Neural cell (in vitro differentiated cells): Measurements from ENCODE around the gene BHLHA9. TPM values are rescaled to one million over a fixed set of nuclear protein-coding genes. Genes with fewer than 3 reads are reported as not detected.
A peak's percentile ranks its signal among the peaks of the same experiment; 100 is the strongest.

ENCODE experiments used
- H2AFZ ChIP-seq: fragments of 200-600, 300-800 bp; sonication (generic), shearing (Covaris generic); 2 replicates; pipeline ENCODE4 v1.6.0; 2014; ENCODE audit warnings: low read depth, mild to moderate bottlenecking, antibody characterized with exemption, low read length, moderate library complexity
- H3F3A ChIP-seq: fragments of 200-600 bp; shearing (Covaris generic); 2 replicates; pipeline ENCODE4 v1.6.1; 2016; ENCODE audit warnings: mild to moderate bottlenecking, moderate library complexity, mixed read lengths, antibody characterized with exemption, low read length; ENCODE audit not compliant: insufficient read depth, poor library complexity, severe bottlenecking
- H3K27ac ChIP-seq: fragments of 200-600, 300-800 bp; sonication (generic), shearing (Covaris generic); 2 replicates; pipeline ENCODE4 v1.5.1; 2014; ENCODE audit warnings: mild to moderate bottlenecking, low read length, moderate library complexity
- H3K27me3 ChIP-seq: fragments of 300-800, 200-600 bp; sonication (generic), shearing (Covaris generic); 2 replicates; pipeline ENCODE4 v1.6.0; 2014; ENCODE audit warnings: mild to moderate bottlenecking, low read depth, low read length, moderate library complexity; ENCODE audit not compliant: insufficient read depth
- H3K36me3 ChIP-seq: fragments of 300-800, 200-600 bp; sonication (generic), shearing (Covaris generic); 2 replicates; pipeline ENCODE4 v1.5.1; 2014; ENCODE audit warnings: mild to moderate bottlenecking, antibody characterized with exemption, low read length, moderate library complexity; ENCODE audit not compliant: insufficient read depth
- H3K4me2 ChIP-seq: fragments of 300-800, 200-600 bp; sonication (generic), shearing (Covaris generic); 2 replicates; pipeline ENCODE4 v1.6.0; 2014; ENCODE audit warnings: mild to moderate bottlenecking, low read length
- H3K4me3 ChIP-seq: fragments of 300-800, 200-600 bp; sonication (generic), shearing (Covaris generic); 2 replicates; pipeline ENCODE4 v1.5.1; 2014; ENCODE audit warnings: mild to moderate bottlenecking, low read length, moderate library complexity
- H3K79me2 ChIP-seq: fragments of 200-600 bp; shearing (Covaris generic); replicated peaks from 2 replicates; pipeline ENCODE4 v1.6.0; 2014; ENCODE audit warnings: mild to moderate bottlenecking, low read length, moderate library complexity; ENCODE audit not compliant: insufficient read depth
- H3K9ac ChIP-seq: fragments of 300-800, 200-600 bp; sonication (generic), shearing (Covaris generic); 2 replicates; pipeline ENCODE4 v1.6.1; 2016; ENCODE audit warnings: mild to moderate bottlenecking, low read length, mixed read lengths
- H3K9me2 ChIP-seq: fragments of 200-600 bp; shearing (Covaris generic); 2 replicates; pipeline ENCODE4 v1.6.1; 2016; ENCODE audit warnings: mild to moderate bottlenecking, low read length, mixed read lengths; ENCODE audit not compliant: insufficient read depth
- H3K9me3 ChIP-seq: fragments of 200-600, 300-800 bp; sonication (generic), shearing (Covaris generic); 2 replicates; pipeline ENCODE4 v1.6.1; 2016; ENCODE audit warnings: mild to moderate bottlenecking, mixed run types, low read length, moderate library complexity, mixed read lengths
- H4K20me1 ChIP-seq: fragments of 200-600 bp; shearing (Covaris generic); 2 replicates; pipeline ENCODE4 v1.6.1; 2016; ENCODE audit warnings: mild to moderate bottlenecking, mixed run types; ENCODE audit not compliant: insufficient read depth
- CTCF ChIP-seq: fragments of 450-650 bp; IDR thresholded peaks from 2 replicates; pipeline ENCODE4 v1.5.1; 2014; ENCODE audit warnings: antibody characterized with exemption, mild to moderate bottlenecking, moderate library complexity; ENCODE audit not compliant: poor library complexity, severe bottlenecking
- EP300 ChIP-seq: fragments of 450-650 bp; conservative IDR thresholded peaks from 2 replicates; pipeline ENCODE4 v1.6.1; 2014; ENCODE audit warnings: antibody characterized with exemption, mild to moderate bottlenecking, moderate library complexity; ENCODE audit not compliant: poor library complexity, severe bottlenecking
- EZH2 ChIP-seq: fragments of 200-600, 300-800 bp; shearing (Covaris generic), sonication (generic); IDR thresholded peaks from 2 replicates; pipeline ENCODE4 v1.6.1; 2014; ENCODE audit warnings: antibody characterized with exemption, low read length, borderline replicate concordance, mild to moderate bottlenecking; ENCODE audit not compliant: insufficient read depth, poor library complexity, severe bottlenecking
- MXI1 ChIP-seq: fragments of 450-650 bp; conservative IDR thresholded peaks from 2 replicates; pipeline ENCODE4 v1.6.1; 2014; ENCODE audit warnings: antibody characterized with exemption, mild to moderate bottlenecking; ENCODE audit not compliant: poor library complexity, severe bottlenecking
- POLR2AphosphoS5 ChIP-seq: IDR thresholded peaks from 2 replicates; pipeline ENCODE4 v1.6.1; 2012
- RAD21 ChIP-seq: fragments of 450-650 bp; conservative IDR thresholded peaks from 2 replicates; pipeline ENCODE4 v1.6.1; 2014; ENCODE audit warnings: antibody characterized with exemption, mild to moderate bottlenecking, moderate library complexity
- REST ChIP-seq: IDR thresholded peaks from 2 replicates; pipeline ENCODE4 v1.6.1; 2012; ENCODE audit warnings: borderline replicate concordance
- SMC3 ChIP-seq: fragments of 450-650 bp; conservative IDR thresholded peaks from 2 replicates; pipeline ENCODE4 v1.6.1; 2014; ENCODE audit warnings: antibody characterized with exemption, mild to moderate bottlenecking, moderate library complexity; ENCODE audit not compliant: poor library complexity
- TAF1 ChIP-seq: IDR thresholded peaks from 2 replicates; pipeline ENCODE4 v1.6.1; 2012; ENCODE audit warnings: low read depth
- polyA plus RNA-seq: library from polyadenylated mRNA; depleted of rRNA; stranded (reverse); fragments of >200 nt; gene quantifications from 2 replicates; pipeline ENCODE4 v1.2.3, GENCODE V29; 2014

Gene BHLHA9
- polyA plus RNA-seq, 1 donor from 2014 or later = not detected

- peaks cover 24% of the 10 kb centered on the region for H3K27me3 ChIP-seq
- no peak overlapping the region for H2AFZ ChIP-seq
- TF ChIP-seq SMC3 (no peak), TAF1 (no peak), RAD21 (no peak), EP300 (no peak), POLR2AphosphoS5 (no peak)
- no peaks in the 10 kb centered on the region for H3F3A ChIP-seq
- no peaks in the 10 kb centered on the region for H3K79me2 ChIP-seq
- no peaks in the 10 kb centered on the region for H4K20me1 ChIP-seq
- no peaks in the 10 kb centered on the region for H3K9me3 ChIP-seq
- no peak overlapping the region for H3K4me2 ChIP-seq
- no peak overlapping the region for H3K4me3 ChIP-seq
- H3K36me3 ChIP-seq = no peaks in the 10 kb centered on the region
- H3K9ac ChIP-seq = no peak overlapping the region
- H3K27ac ChIP-seq = no peak overlapping the region
- H3K9me2 ChIP-seq = no peaks in the 10 kb centered on the region
Observed at GRCh38 chr17:1256699-1257098, 13.5 kb upstream of the BHLHA9 start.

- no peak overlapping the region for H3K4me2 ChIP-seq
- TF ChIP-seq REST (no peak), EP300 (no peak), POLR2AphosphoS5 (no peak), TAF1 (no peak)
- H4K20me1 ChIP-seq = no peaks in the 10 kb centered on the region
- no peaks in the 10 kb centered on the region for H3K79me2 ChIP-seq
- peaks cover 24% of the 10 kb centered on the region for H3K27me3 ChIP-seq
- H3K27ac ChIP-seq = no peak overlapping the region
- H3F3A ChIP-seq = no peaks in the 10 kb centered on the region
- H2AFZ ChIP-seq = no peak overlapping the region
- H3K9me3 ChIP-seq = no peaks in the 10 kb centered on the region
- H3K36me3 ChIP-seq = no peaks in the 10 kb centered on the region
- H3K4me3 ChIP-seq = peak overlapping the region; percentile 48
- H3K9me2 ChIP-seq = no peaks in the 10 kb centered on the region
- no peak overlapping the region for H3K9ac ChIP-seq
Observed at GRCh38 chr17:1260086-1260769, 10.0 kb upstream of the BHLHA9 start.

GRCh38 chr17:1260770-1261161 is 9.5 kb upstream of the BHLHA9 start:
- Histone ChIP-seq H2AFZ (no peak overlapping the region), H4K20me1 (no peaks in the 10 kb centered on the region), H3F3A (no peaks in the 10 kb centered on the region), H3K9ac (no peak overlapping the region), H3K4me3 (no peak overlapping the region), H3K9me2 (no peaks in the 10 kb centered on the region), H3K9me3 (no peaks in the 10 kb centered on the region), H3K4me2 (no peak overlapping the region), H3K27me3 (peaks cover 24% of the 10 kb centered on the region), H3K27ac (no peak overlapping the region), H3K36me3 (no peaks in the 10 kb centered on the region), H3K79me2 (no peaks in the 10 kb centered on the region)
- TF ChIP-seq POLR2AphosphoS5 = no peak
- TF ChIP-seq TAF1 = no peak
- TF ChIP-seq MXI1 = no peak
- TF ChIP-seq EP300 = no peak
- TF ChIP-seq REST = no peak
- TF ChIP-seq RAD21 = no peak
- no peak for TF ChIP-seq EZH2
- no peak for TF ChIP-seq SMC3
- TF ChIP-seq CTCF = no peak
